SK-N-SH (cell line): ENCODE measurements around the gene ZNF814. TPM values are rescaled to one million over a fixed set of nuclear protein-coding genes. Genes with fewer than 3 reads are reported as not detected.
A peak's percentile ranks its signal among the peaks of the same experiment; 100 is the strongest.

Experiments
- CTCF ChIA-PET: fragments of 300-600, 350-600 bp; formaldehyde crosslinking; extraction: SDS; loops from one replicate; lab custom pipeline; 2021; lab: Yijun Ruan, JAX
- POLR2A ChIA-PET: fragments of 350-600 bp; sonication (Branson Sonifier 250); formaldehyde crosslinking; extraction: SDS; loops from one replicate; lab custom pipeline; 2020; ENCODE audit warnings: antibody characterized with exemption, inconsistent platforms; lab: Yijun Ruan, JAX
- DNase-seq: peaks from one replicate; pipeline ENCODE4 v3.0.0; 2012
- H2AFZ ChIP-seq: fragments of 200-600 bp; sonication (generic); 2 replicates; pipeline ENCODE4 v1.8.1; 2016; ENCODE audit warnings: antibody characterized with exemption, mild to moderate bottlenecking, low read depth
- H3F3A ChIP-seq: fragments of 200-600 bp; sonication (generic); replicated peaks from 2 replicates; pipeline ENCODE3; 2016; ENCODE audit warnings: antibody characterized with exemption, mild to moderate bottlenecking; ENCODE audit not compliant: insufficient read depth
- H3K27ac ChIP-seq, 2 experiments: fragments of 200-500 bp in 1 of 2; fragments of 200-600 bp in 1 of 2; sonication (Bioruptor generic) in 1 of 2; sonication (generic), shearing (Covaris generic) in 1 of 2; 2 replicates each; pipeline versions ENCODE4 v1.5.1 to v1.6.1; 2014 to 2016; ENCODE audit warnings: low read depth in 2 of 2, inconsistent platforms in 1 of 2, low read length in 1 of 2, mild to moderate bottlenecking in 1 of 2, mixed read lengths in 1 of 2
- H3K27me3 ChIP-seq: fragments of 200-600 bp; sonication (generic), shearing (Covaris generic); 2 replicates; pipeline ENCODE4 v1.6.1; 2016; ENCODE audit warnings: mixed run types; ENCODE audit not compliant: insufficient read depth
- H3K36me3 ChIP-seq, 2 experiments: fragments of 200-500 bp in 1 of 2; fragments of 200-600 bp in 1 of 2; sonication (Bioruptor generic) in 1 of 2; sonication (generic) in 1 of 2; replicated peaks in 1 of 2; 2 replicates each; pipeline versions ENCODE3 to v1.5.1; 2014 to 2016; ENCODE audit warnings: low read length in 1 of 2, mild to moderate bottlenecking in 1 of 2; ENCODE audit not compliant: insufficient read depth in 2 of 2, control insufficient read depth in 1 of 2
- H3K4me1 ChIP-seq, 2 experiments: fragments of 200-500 bp in 1 of 2; fragments of 200-600 bp in 1 of 2; sonication (Bioruptor generic) in 1 of 2; sonication (generic), shearing (Covaris generic) in 1 of 2; 2 replicates each; pipeline versions ENCODE4 v1.5.1 to v1.6.1; 2014 to 2016; ENCODE audit warnings: low read depth in 1 of 2, low read length in 1 of 2, mixed run types in 1 of 2; ENCODE audit not compliant: insufficient read depth in 2 of 2, control insufficient read depth in 1 of 2
- H3K4me2 ChIP-seq: fragments of 200-600 bp; sonication (generic), shearing (Covaris generic); 2 replicates; pipeline ENCODE4 v1.6.1; 2017; ENCODE audit warnings: mixed run types
- H3K4me3 ChIP-seq, 2 experiments: fragments of 200-500 bp in 1 of 2; fragments of 200-600 bp in 1 of 2; sonication (Bioruptor generic) in 1 of 2; sonication (generic), shearing (Covaris generic) in 1 of 2; 2 replicates each; pipeline versions ENCODE4 v1.5.1 to v1.8.1; 2014 to 2016; ENCODE audit warnings: low read depth in 2 of 2, inconsistent platforms in 1 of 2, low read length in 1 of 2, mild to moderate bottlenecking in 1 of 2, mixed read lengths in 1 of 2, moderate library complexity in 1 of 2
- H3K79me2 ChIP-seq: fragments of 200-600 bp; sonication (generic); 2 replicates; pipeline ENCODE4 v1.8.1; 2017; ENCODE audit warnings: mild to moderate bottlenecking; ENCODE audit not compliant: insufficient read depth
- H3K9ac ChIP-seq: fragments of 200-600 bp; sonication (generic); 2 replicates; pipeline ENCODE4 v1.6.1; 2017; ENCODE audit warnings: mixed run types
- H3K9me2 ChIP-seq: fragments of 200-600 bp; sonication (generic); 2 replicates; pipeline ENCODE4 v1.6.1; 2017; ENCODE audit warnings: mixed run types
- H3K9me3 ChIP-seq: fragments of 200-600 bp; sonication (generic); 2 replicates; pipeline ENCODE4 v1.6.1; 2017; ENCODE audit warnings: mixed run types, mild to moderate bottlenecking, moderate library complexity
- H4K20me1 ChIP-seq: fragments of 200-600 bp; sonication (generic); 2 replicates; pipeline ENCODE4 v1.6.1; 2017; ENCODE audit warnings: mild to moderate bottlenecking, mixed run types; ENCODE audit not compliant: insufficient read depth
- CHD2 ChIP-seq: fragments of 150-350 bp; IDR thresholded peaks from 2 replicates; pipeline ENCODE4 v1.6.1; 2018; ENCODE audit warnings: low read length; ENCODE audit not compliant: partially characterized antibody
- CTCF ChIP-seq: fragments of 200-600 bp; sonication (generic); IDR thresholded peaks from 2 replicates; pipeline ENCODE4 v1.6.1; 2017; ENCODE audit warnings: antibody characterized with exemption, mild to moderate bottlenecking, moderate library complexity
- ELF1 ChIP-seq: IDR thresholded peaks from 2 replicates; pipeline ENCODE4 v1.4.0; 2012
- EZH2phosphoT487 ChIP-seq: fragments of 200-600 bp; sonication (generic); IDR thresholded peaks from 2 replicates; pipeline ENCODE4 v1.6.1; 2017; ENCODE audit warnings: low read depth, mixed run types, mild to moderate bottlenecking, antibody characterized with exemption, moderate library complexity, borderline replicate concordance
- FOSL2 ChIP-seq: IDR thresholded peaks from 2 replicates; pipeline ENCODE4 v1.4.0; 2012; ENCODE audit warnings: low read depth, mild to moderate bottlenecking, moderate library complexity, borderline replicate concordance
- FOXJ3 ChIP-seq: sonication (generic); formaldehyde crosslinking; IDR thresholded peaks from 2 replicates; pipeline ENCODE4 v1.5.1; 2020; ENCODE audit warnings: mild to moderate bottlenecking, missing genetic modification reagents
- FOXM1 ChIP-seq: IDR thresholded peaks from 2 replicates; pipeline ENCODE4 v1.4.0; 2012; ENCODE audit warnings: low read depth, mild to moderate bottlenecking
- GABPA ChIP-seq: IDR thresholded peaks from 2 replicates; pipeline ENCODE4 v1.4.0; 2012; ENCODE audit warnings: low read depth, mild to moderate bottlenecking
- GATA2 ChIP-seq: sonication (generic); formaldehyde crosslinking; IDR thresholded peaks from 2 replicates; pipeline ENCODE4 v1.5.0; 2020; ENCODE audit warnings: mild to moderate bottlenecking, missing genetic modification reagents
- JUND ChIP-seq: IDR thresholded peaks from 2 replicates; pipeline ENCODE4 v1.4.0; 2012
- MAX ChIP-seq: IDR thresholded peaks from 2 replicates; pipeline ENCODE4 v1.4.0; 2012; ENCODE audit warnings: low read depth
- MXI1 ChIP-seq: IDR thresholded peaks from 2 replicates; pipeline ENCODE4 v1.6.1; 2012; ENCODE audit warnings: mild to moderate bottlenecking, low read depth, low read length, improper control_type of control experiment
- NFIC ChIP-seq: IDR thresholded peaks from 2 replicates; pipeline ENCODE4 v1.4.0; 2012; ENCODE audit warnings: borderline replicate concordance
- PBX3 ChIP-seq: IDR thresholded peaks from 2 replicates; pipeline ENCODE4; 2012
- POLR2AphosphoS5 ChIP-seq: IDR thresholded peaks from 2 replicates; pipeline ENCODE4 v1.6.1; 2012; ENCODE audit warnings: low read depth, low read length
- RCOR1 ChIP-seq: fragments of 150-350 bp; IDR thresholded peaks from 2 replicates; pipeline ENCODE4 v1.6.1; 2017; ENCODE audit warnings: antibody characterized with exemption, low read length
- RFX5 ChIP-seq: IDR thresholded peaks from 2 replicates; pipeline ENCODE4 v1.6.1; 2012; ENCODE audit warnings: mild to moderate bottlenecking, improper control_type of control experiment, low read length
- RXRA ChIP-seq: IDR thresholded peaks from 2 replicates; pipeline ENCODE4 v1.4.0; 2012; ENCODE audit warnings: low read depth, mild to moderate bottlenecking, borderline replicate concordance
- SMC3 ChIP-seq: IDR thresholded peaks from 2 replicates; pipeline ENCODE4 v1.6.1; 2012; ENCODE audit warnings: low read depth, low read length, improper control_type of control experiment
- TEAD4 ChIP-seq: IDR thresholded peaks from 2 replicates; pipeline ENCODE4 v1.4.0; 2012; ENCODE audit warnings: mild to moderate bottlenecking, borderline replicate concordance; ENCODE audit not compliant: insufficient read depth
- USF1 ChIP-seq: IDR thresholded peaks from 2 replicates; pipeline ENCODE4 v1.4.0; 2012; ENCODE audit warnings: low read depth, borderline replicate concordance
- USF2 ChIP-seq: fragments of 150-350 bp; IDR thresholded peaks from 2 replicates; pipeline ENCODE4 v1.6.1; 2017; ENCODE audit warnings: antibody characterized with exemption, low read length, low read depth, borderline replicate concordance
- YY1 ChIP-seq: IDR thresholded peaks from 2 replicates; pipeline ENCODE4 v1.4.0; 2012; ENCODE audit warnings: low read depth, mild to moderate bottlenecking
- ZBTB33 ChIP-seq: IDR thresholded peaks from 2 replicates; pipeline ENCODE4 v1.4.0; 2012; ENCODE audit warnings: low read depth, borderline replicate concordance
- WGBS: methylation state at CpG from one replicate; pipeline ENCODE4 v1.1.6; 2017; ENCODE audit warnings: low lambda C conversion rate; 5-methylcytosine and 5-hydroxymethylcytosine counted together
- polyA plus RNA-seq, 3 experiments: library from polyadenylated mRNA; depleted of rRNA; stranded (reverse); fragments of >200 nt; gene quantifications; 2 replicates each; pipeline ENCODE4 v1.2.3, GENCODE V29; 2012

Gene ZNF814
- polyA plus RNA-seq (2012; rRNA removed): 2.9 and 4.3 TPM in 2 replicates
- polyA plus RNA-seq (2012; cell fraction: cytosol; rRNA removed): 2.0 and 2.1 TPM in 2 replicates
- 6.0 and 7.6 TPM in 2 replicates for polyA plus RNA-seq (2012; cell fraction: nucleus; rRNA removed)

- ChIA-PET POLR2A (interaction anchor here (0.8 kb wide), 1 partner anchor 28 kb away, joined by 3 read pairs; the partner anchor contains the start of gene ZNF417), CTCF (interaction anchor here (1.2 to 1.4 kb wide), 2 partner anchors 26 to 267 kb away, joined by 3 to 4 read pairs; no protein-coding TSS in a partner anchor)
- 11% methylated on average over 31 of the region's 43 CpGs for WGBS
- H3K27ac ChIP-seq: peak within 1 kb of the TSS in 1 of 2 experiments; percentile 45; a peak in 1 of 4 replicates
- H4K20me1 ChIP-seq: no peaks in the 10 kb centered on the region
- no peaks in the 10 kb centered on the region for H3K27me3 ChIP-seq
- no peaks in the 10 kb centered on the region; the same call in 1 of the 2 replicates for H3K9me3 ChIP-seq
- no peak for TF ChIP-seq NFIC
- peak; percentile 63; the same call in 1 of the 2 replicates for TF ChIP-seq MAX
- no peak for TF ChIP-seq FOSL2
- no peak for TF ChIP-seq FOXJ3 (CRISPR knock-in tag)
- TF ChIP-seq POLR2AphosphoS5: no peak
- peak; percentile 38; the same call in 1 of the 2 replicates for TF ChIP-seq USF2
- TF ChIP-seq JUND: no peak
- TF ChIP-seq RXRA: no peak
- peak; percentile 78 for TF ChIP-seq PBX3
- TF ChIP-seq GATA2 (CRISPR knock-in tag): no peak
- TF ChIP-seq EZH2phosphoT487: no peak
- no peak for TF ChIP-seq FOXM1
- TF ChIP-seq CTCF: peak; percentile 27
- TF ChIP-seq MXI1: peak; percentile 86; the same call in 1 of the 2 replicates
- no peak for TF ChIP-seq RFX5
- no peak for TF ChIP-seq ZBTB33
- TF ChIP-seq TEAD4: no peak
- TF ChIP-seq YY1: peak; percentile 78
- TF ChIP-seq ELF1: no peak
- 0 out of 2 replicates have a peak, but pooled peaks have one; percentile 25 for TF ChIP-seq RCOR1
- peak; percentile 80 for TF ChIP-seq GABPA
- peak; percentile 6; the same call in 1 of the 2 replicates for TF ChIP-seq SMC3
- peak; percentile 83 for TF ChIP-seq USF1
- TF ChIP-seq CHD2: no peak
- no peaks in the 10 kb centered on the region for H3K4me1 ChIP-seq
- no peaks in the 10 kb centered on the region for H3K36me3 ChIP-seq
- H3K9ac ChIP-seq: no peak within 1 kb of the TSS
- no peaks in the 10 kb centered on the region for H3K9me2 ChIP-seq
- H3F3A ChIP-seq: no peaks in the 10 kb centered on the region
- peak within 1 kb of the TSS; percentile 43 to 56; a peak in 3 of 4 replicates for H3K4me3 ChIP-seq
- DNase-seq: peak; percentile 74
- H3K79me2 ChIP-seq: no peaks in the 10 kb centered on the region
- no peak within 1 kb of the TSS; the same call in 1 of the 2 replicates for H2AFZ ChIP-seq
- peak within 1 kb of the TSS; percentile 37; the same call in 1 of the 2 replicates for H3K4me2 ChIP-seq
These were observed at the start of gene ZNF814 for GRCh38 chr19:57888560-57889231. Gene ZNF814 (minus strand): TSS chr19:57889037. CDS start chr19:57888802, 235 bp downstream.
